A673 (cell line): ENCODE measurements around the gene SLC34A2.

Experiments used
- CTCF ChIP-seq: fragments of 300-800, 200-600 bp; sonication (generic); conservative IDR thresholded peaks from 2 replicates; pipeline ENCODE4 v1.5.1; 2017; ENCODE audit warnings: low read depth, mild to moderate bottlenecking, antibody characterized with exemption, low read length, moderate library complexity, mixed read lengths
- EZH2 ChIP-seq: fragments of 200-600 bp; sonication (generic); IDR thresholded peaks from 2 replicates; pipeline ENCODE4 v1.6.1; 2017; ENCODE audit warnings: borderline replicate concordance, low read depth, mild to moderate bottlenecking, mixed read lengths, antibody characterized with exemption, low read length; ENCODE audit not compliant: poor library complexity, severe bottlenecking

DNA sequence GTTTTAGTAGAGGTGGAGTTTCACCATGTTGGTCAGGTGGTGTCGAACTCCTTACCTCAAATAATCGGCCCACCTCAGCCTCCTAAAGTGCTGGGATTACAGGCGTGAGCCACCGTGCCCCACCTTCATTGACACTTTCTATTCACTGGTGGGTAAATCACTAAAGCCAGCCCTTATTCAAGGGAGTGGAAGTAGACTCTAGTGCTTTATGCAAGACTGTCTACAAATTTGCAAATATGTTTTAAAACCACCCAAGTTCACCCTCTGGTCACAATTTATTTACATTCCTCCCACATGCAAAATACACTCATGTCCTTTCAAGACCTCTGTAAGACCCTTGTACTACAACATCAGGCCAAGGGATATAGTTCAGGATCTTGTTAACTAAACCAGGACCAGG lies 45.0 kb downstream of the SLC34A2 start:
- TF ChIP-seq CTCF (no peak), EZH2 (no peak)
